ENCODE data around the gene TK1. TPM values are rescaled to one million over a fixed set of nuclear protein-coding genes. Genes with fewer than 3 reads are reported as not detected.
A peak's percentile ranks its signal among the peaks of the same experiment; 100 is the strongest.

The TK1 gene
- total RNA-seq, 2 donors from 2014 or later, result 81.0 to 97.4 TPM

DNA sequence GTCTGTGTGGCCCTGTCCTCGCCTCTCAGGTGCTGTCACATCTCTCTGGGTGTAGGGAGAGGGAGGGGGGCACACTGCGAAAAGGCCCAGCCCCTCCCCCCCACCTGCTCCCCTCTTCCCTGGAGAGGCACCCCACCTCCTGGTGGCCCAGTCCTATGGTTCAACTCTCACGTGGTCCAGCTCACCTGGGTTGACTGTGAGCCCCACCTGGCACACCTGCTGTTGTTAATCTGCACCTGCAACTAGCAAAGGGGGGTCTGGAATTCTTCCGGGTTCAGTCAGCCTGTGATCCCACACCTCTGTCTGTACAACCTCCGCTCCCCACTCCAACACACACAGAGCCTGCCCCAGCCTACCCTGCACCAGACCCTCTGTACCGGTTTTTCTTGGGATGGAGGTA lies 20.4 kb downstream of the TK1 start:
- H3K36me3 Mint-ChIP-seq (ENCODE audit: low read depth), result no peaks in the 10 kb centered on the region
- H3K27me3 Mint-ChIP-seq (ENCODE audit: insufficient read depth), result no peaks in the 10 kb centered on the region
- no peaks in the 10 kb centered on the region for H3K4me1 ChIP-seq (ENCODE audit: control insufficient read depth, insufficient read depth, low read length)
- H3K9me3 Mint-ChIP-seq, result no peaks in the 10 kb centered on the region
- no peak overlapping the region for H3K4me3 ChIP-seq (ENCODE audit: low read length)
- no peak overlapping the region for H3K4me3 Mint-ChIP-seq
- H3K4me1 Mint-ChIP-seq, result peaks cover 2% of the 10 kb centered on the region
- H3K27ac ChIP-seq (ENCODE audit: low read depth, low read length), result no peak overlapping the region
- peaks cover 4% of the 10 kb centered on the region for H3K36me3 ChIP-seq (ENCODE audit: control insufficient read depth, insufficient read depth, low read length)
- no peaks in the 10 kb centered on the region for H3K9me3 ChIP-seq (ENCODE audit: control insufficient read depth, low read length)
- TF ChIP-seq, protein P1, sequence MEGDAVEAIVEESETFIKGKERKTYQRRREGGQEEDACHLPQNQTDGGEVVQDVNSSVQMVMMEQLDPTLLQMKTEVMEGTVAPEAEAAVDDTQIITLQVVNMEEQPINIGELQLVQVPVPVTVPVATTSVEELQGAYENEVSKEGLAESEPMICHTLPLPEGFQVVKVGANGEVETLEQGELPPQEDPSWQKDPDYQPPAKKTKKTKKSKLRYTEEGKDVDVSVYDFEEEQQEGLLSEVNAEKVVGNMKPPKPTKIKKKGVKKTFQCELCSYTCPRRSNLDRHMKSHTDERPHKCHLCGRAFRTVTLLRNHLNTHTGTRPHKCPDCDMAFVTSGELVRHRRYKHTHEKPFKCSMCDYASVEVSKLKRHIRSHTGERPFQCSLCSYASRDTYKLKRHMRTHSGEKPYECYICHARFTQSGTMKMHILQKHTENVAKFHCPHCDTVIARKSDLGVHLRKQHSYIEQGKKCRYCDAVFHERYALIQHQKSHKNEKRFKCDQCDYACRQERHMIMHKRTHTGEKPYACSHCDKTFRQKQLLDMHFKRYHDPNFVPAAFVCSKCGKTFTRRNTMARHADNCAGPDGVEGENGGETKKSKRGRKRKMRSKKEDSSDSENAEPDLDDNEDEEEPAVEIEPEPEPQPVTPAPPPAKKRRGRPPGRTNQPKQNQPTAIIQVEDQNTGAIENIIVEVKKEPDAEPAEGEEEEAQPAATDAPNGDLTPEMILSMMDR (conservative IDR thresholded peaks at IDR 0.05), result no peak
- 77 to 100% methylated on average over 1 to 6 of the region's 6 CpGs for WGBS, 2 experiments (ENCODE audit: insufficient coverage in 1 of 2, insufficient read length in 1 of 2)
- no peak overlapping the region for H3K27ac Mint-ChIP-seq
- H3K27me3 ChIP-seq (ENCODE audit: control insufficient read depth, insufficient read depth, low read length, poor library complexity, severe bottlenecking), result no peaks in the 10 kb centered on the region
- DNase-seq, result no peak
- H3K9ac ChIP-seq (ENCODE audit: extremely low read depth, low read length, poor library complexity, severe bottlenecking), result no peak overlapping the region

DNA sequence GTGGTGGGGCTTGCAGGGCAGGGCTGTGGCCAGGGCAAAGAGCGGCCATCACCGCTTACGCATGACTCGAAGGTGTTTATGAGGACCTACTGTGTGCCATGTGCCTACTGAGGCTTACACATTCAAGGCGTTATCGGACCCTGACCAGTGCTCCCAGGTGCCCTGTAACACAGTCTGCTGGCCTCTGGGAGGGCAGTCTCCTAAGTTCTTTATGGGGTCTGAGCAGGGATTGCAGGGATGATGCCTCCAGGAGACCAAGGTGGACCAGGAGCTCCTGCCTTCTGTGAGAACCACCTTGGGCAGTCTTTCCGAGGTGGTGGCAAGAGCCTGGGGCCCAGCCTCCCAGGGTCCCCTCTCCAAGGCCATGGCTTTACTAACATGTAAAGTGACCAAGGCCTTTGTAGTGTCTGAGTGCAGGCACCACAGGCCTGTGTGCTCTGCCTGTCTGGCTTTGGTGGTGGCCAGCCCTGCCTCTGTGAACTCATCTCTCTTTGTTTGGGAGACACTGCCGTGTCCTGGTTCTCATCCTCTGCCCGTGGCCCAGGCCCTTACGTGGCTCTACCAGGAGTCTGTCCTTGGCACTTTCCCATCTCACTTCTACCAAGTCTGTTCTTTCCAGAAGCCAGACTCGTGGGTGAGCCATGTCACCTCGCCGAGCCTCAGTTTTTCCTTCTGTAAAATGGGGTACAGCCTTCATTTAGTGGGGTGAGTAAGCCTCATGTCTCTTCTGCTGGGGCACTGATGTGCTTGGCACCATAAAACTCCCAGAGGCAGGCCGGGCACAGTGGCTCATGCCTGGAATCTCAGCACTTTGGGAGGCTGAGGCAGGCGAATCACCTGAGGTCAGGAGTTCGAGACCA lies 21.9 kb downstream of the TK1 start:
- H3K4me3 ChIP-seq (ENCODE audit: low read length), result no peak overlapping the region
- H3K36me3 ChIP-seq (ENCODE audit: control insufficient read depth, insufficient read depth, low read length), result no peaks in the 10 kb centered on the region
- no peaks in the 10 kb centered on the region for H3K27me3 Mint-ChIP-seq (ENCODE audit: insufficient read depth)
- TF ChIP-seq, protein P1 (conservative IDR thresholded peaks at IDR 0.05), result no peak
- peaks cover 2% of the 10 kb centered on the region for H3K4me1 Mint-ChIP-seq
- DNase-seq, result peak; percentile 52
- 95% methylated on average over 12 to 16 of the region's 16 CpGs for WGBS, 2 experiments (ENCODE audit: insufficient coverage in 1 of 2, insufficient read length in 1 of 2)
- no peaks in the 10 kb centered on the region for H3K4me1 ChIP-seq (ENCODE audit: control insufficient read depth, insufficient read depth, low read length)
- H3K27me3 ChIP-seq (ENCODE audit: control insufficient read depth, insufficient read depth, low read length, poor library complexity, severe bottlenecking), result no peaks in the 10 kb centered on the region
- H3K27ac Mint-ChIP-seq, result no peak overlapping the region
- no peak overlapping the region for H3K9ac ChIP-seq (ENCODE audit: extremely low read depth, low read length, poor library complexity, severe bottlenecking)
- H3K9me3 Mint-ChIP-seq, result no peaks in the 10 kb centered on the region
- H3K27ac ChIP-seq (ENCODE audit: low read depth, low read length), result no peak overlapping the region
- no peak overlapping the region for H3K4me3 Mint-ChIP-seq
- H3K9me3 ChIP-seq (ENCODE audit: control insufficient read depth, low read length), result no peaks in the 10 kb centered on the region
- H3K36me3 Mint-ChIP-seq (ENCODE audit: low read depth), result no peaks in the 10 kb centered on the region

DNA sequence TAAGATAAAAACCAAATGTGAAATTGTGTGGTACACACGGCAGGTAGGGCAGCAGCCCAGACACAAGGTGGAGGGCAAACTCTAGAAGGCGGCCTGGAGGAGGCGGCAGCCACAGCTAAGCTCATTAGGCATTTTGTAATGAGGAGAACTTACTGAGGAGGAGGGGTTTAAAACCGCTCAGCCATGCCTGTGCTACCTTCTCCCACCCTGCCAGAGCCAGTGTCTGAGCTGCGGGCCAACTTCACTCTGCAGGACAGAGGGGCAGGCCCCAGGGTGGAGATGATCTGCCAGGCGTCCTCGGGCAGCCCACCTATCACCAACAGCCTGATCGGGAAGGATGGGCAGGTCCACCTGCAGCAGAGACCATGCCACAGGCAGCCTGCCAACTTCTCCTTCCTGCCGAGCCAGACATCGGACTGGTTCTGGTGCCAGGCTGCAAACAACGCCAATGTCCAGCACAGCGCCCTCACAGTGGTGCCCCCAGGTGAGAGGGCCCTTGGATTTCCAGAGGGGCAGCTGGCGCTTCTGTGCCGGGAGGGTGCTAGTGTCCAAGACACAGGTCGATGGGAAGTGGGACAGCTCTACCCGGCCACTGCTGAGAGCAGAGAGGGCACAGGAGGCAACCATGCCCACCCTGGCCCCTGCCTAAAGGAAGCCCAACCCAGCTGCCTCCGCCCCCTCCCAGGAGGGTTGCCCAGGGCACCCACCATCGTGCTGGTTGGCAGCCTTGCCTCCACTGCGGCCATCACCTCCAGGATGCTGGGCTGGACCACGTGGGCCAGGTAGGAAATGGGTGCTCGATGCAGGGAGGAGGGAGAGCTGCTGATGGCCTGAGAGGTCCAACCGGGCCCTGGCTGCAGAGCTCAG lies 22.7 kb downstream of the TK1 start:
- WGBS, 2 experiments (ENCODE audit: insufficient coverage in 1 of 2, insufficient read length in 1 of 2), result 90 to 92% methylated on average over 14 to 22 of the region's 22 CpGs
- H3K27ac Mint-ChIP-seq, result no peak overlapping the region
- Histone ChIP-seq H3K9ac (ENCODE audit: extremely low read depth, low read length, poor library complexity, severe bottlenecking) (no peak overlapping the region), H3K27me3 (ENCODE audit: control insufficient read depth, insufficient read depth, low read length, poor library complexity, severe bottlenecking) (no peaks in the 10 kb centered on the region), H3K4me1 (ENCODE audit: control insufficient read depth, insufficient read depth, low read length) (no peaks in the 10 kb centered on the region), H3K27ac (ENCODE audit: low read depth, low read length) (no peak overlapping the region), H3K9me3 (ENCODE audit: control insufficient read depth, low read length) (no peaks in the 10 kb centered on the region), H3K4me3 (ENCODE audit: low read length) (no peak overlapping the region), H3K36me3 (ENCODE audit: control insufficient read depth, insufficient read depth, low read length) (no peaks in the 10 kb centered on the region)
- no peaks in the 10 kb centered on the region for H3K27me3 Mint-ChIP-seq (ENCODE audit: insufficient read depth)
- H3K36me3 Mint-ChIP-seq (ENCODE audit: low read depth), result no peaks in the 10 kb centered on the region
- TF ChIP-seq, protein P1 (conservative IDR thresholded peaks at IDR 0.05), result no peak
- peak; percentile 56 for DNase-seq
- no peak overlapping the region for H3K4me3 Mint-ChIP-seq
- H3K4me1 Mint-ChIP-seq, result peaks cover 2% of the 10 kb centered on the region
- H3K9me3 Mint-ChIP-seq, result no peaks in the 10 kb centered on the region

Data from endodermal cell (in vitro differentiated cells).